HCEC 1CT (cell line): Measurements from ENCODE around the gene SLC25A4.
"Not testable (repeated sequence)": the region's sequence is repeated elsewhere in the genome, so short reads cannot be mapped to it uniquely, and the experiment has no call there.

Experiments
- DNase-seq: peaks from one replicate; pipeline ENCODE4 v3.0.0-alpha.2; 2017

Gene SLC25A4

GRCh38 chr4:185142912-185143600 is at the start of gene SLC25A4:
SLC25A4 (plus strand) TSS chr4:185143266; CDS start chr4:185143373, 107 bp downstream.
- no peak for DNase-seq

- DNase-seq = no peak
Measured at GRCh38 chr4:185093603-185094002, 49.5 kb upstream of the SLC25A4 start.

GRCh38 chr4:185096032-185096653 is 46.9 kb upstream of the SLC25A4 start:
- DNase-seq = peak; percentile 10

GRCh38 chr4:185098474-185098873 is 44.6 kb upstream of the SLC25A4 start:
- no peak for DNase-seq

- no peak for DNase-seq
Measured at GRCh38 chr4:185099024-185099682, 43.9 kb upstream of the SLC25A4 start.

- no peak for DNase-seq
Measured at GRCh38 chr4:185099940-185100339, 43.1 kb upstream of the SLC25A4 start.

GRCh38 chr4:185100423-185100822 is 42.6 kb upstream of the SLC25A4 start:
- no peak for DNase-seq

- DNase-seq = no peak
Measured at GRCh38 chr4:185101354-185101890, 41.6 kb upstream of the SLC25A4 start.

- no peak for DNase-seq
Measured at GRCh38 chr4:185104733-185105132, 38.3 kb upstream of the SLC25A4 start.

GRCh38 chr4:185106353-185106752 is 36.7 kb upstream of the SLC25A4 start:
- DNase-seq = no peak

GRCh38 chr4:185107574-185107973 is 35.5 kb upstream of the SLC25A4 start:
- not testable (repeated sequence) for DNase-seq

- no peak for DNase-seq
Measured at GRCh38 chr4:185108185-185108584, 34.9 kb upstream of the SLC25A4 start.

GRCh38 chr4:185108669-185109068 is 34.4 kb upstream of the SLC25A4 start:
- no peak for DNase-seq

- DNase-seq = no peak
Measured at GRCh38 chr4:185109736-185110135, 33.3 kb upstream of the SLC25A4 start.

GRCh38 chr4:185110375-185110823 is 32.7 kb upstream of the SLC25A4 start:
- no peak for DNase-seq

- peak; percentile 89 for DNase-seq
Measured at GRCh38 chr4:185112104-185112503, 31.0 kb upstream of the SLC25A4 start.

- DNase-seq = no peak
Measured at GRCh38 chr4:185113340-185113739, 29.7 kb upstream of the SLC25A4 start.

- peak; percentile 74 for DNase-seq
Measured at GRCh38 chr4:185115827-185116232, 27.2 kb upstream of the SLC25A4 start.

GRCh38 chr4:185117300-185117934 is 25.6 kb upstream of the SLC25A4 start:
- no peak for DNase-seq

GRCh38 chr4:185118876-185119275 is 24.2 kb upstream of the SLC25A4 start:
- DNase-seq = no peak

- DNase-seq = not testable (repeated sequence)
Measured at GRCh38 chr4:185119467-185119866, 23.6 kb upstream of the SLC25A4 start.

- DNase-seq = no peak
Measured at GRCh38 chr4:185119927-185120630, 23.0 kb upstream of the SLC25A4 start.

GRCh38 chr4:185120631-185120946 is 22.5 kb upstream of the SLC25A4 start:
- no peak for DNase-seq
